Activated naive CD8-positive, alpha-beta T cell treated with anti-CD3 and anti-CD28 coated beads, Interleukin-2, amount 10 ng/mL, durations not matched to agents 7 days and 5 days (primary cell): ENCODE data around the gene KIF5B. TPM values are rescaled to one million over a fixed set of nuclear protein-coding genes. Genes with fewer than 3 reads are reported as not detected.
"Not testable (repeated sequence)": the region's sequence is repeated elsewhere in the genome, so short reads cannot be mapped to it uniquely, and the experiment has no call there.

Experiments used
- ATAC-seq: fragments of 150-1000 bp; cut with Tn5 transposase; one replicate; pipeline ENCODE4 v1.10.0; 2021; ENCODE audit warnings: low read depth, moderate library complexity
- POLR2A ChIA-PET: fragments of 350-600 bp; sonication (Branson Sonifier 250); formaldehyde crosslinking; loops from one replicate; lab custom pipeline; 2021; ENCODE audit warnings: antibody characterized with exemption; lab: Charles Lee
- DNase-seq: peaks from one replicate; pipeline ENCODE4 v3.0.0; 2021
- H3K27ac Mint-ChIP-seq: one replicate; pipeline ENCODE4 v1.8.0; 2022; ENCODE audit warnings: mild to moderate bottlenecking, mixed read lengths
- H3K27me3 Mint-ChIP-seq: one replicate; pipeline ENCODE4 v1.8.0; 2022; ENCODE audit warnings: mild to moderate bottlenecking, moderate library complexity, mixed read lengths
- H3K36me3 Mint-ChIP-seq: one replicate; pipeline ENCODE4 v1.8.0; 2021; ENCODE audit warnings: mild to moderate bottlenecking, mixed read lengths
- H3K4me1 Mint-ChIP-seq: one replicate; pipeline ENCODE4 v1.8.0; 2021; ENCODE audit warnings: mixed read lengths
- H3K4me3 Mint-ChIP-seq: one replicate; pipeline ENCODE4 v1.8.0; 2022; ENCODE audit warnings: mild to moderate bottlenecking, moderate library complexity, mixed read lengths
- H3K9me3 Mint-ChIP-seq: one replicate; pipeline ENCODE4 v1.8.0; 2021; ENCODE audit warnings: mixed read lengths
- total RNA-seq, 2 experiments: library from RNA; stranded (reverse); gene quantifications; one replicate each; pipeline ENCODE4 v1.2.3, GENCODE V29; 2021

Gene KIF5B
- 10 to 100 TPM; 58.2 to 59.4 TPM for total RNA-seq

DNA sequence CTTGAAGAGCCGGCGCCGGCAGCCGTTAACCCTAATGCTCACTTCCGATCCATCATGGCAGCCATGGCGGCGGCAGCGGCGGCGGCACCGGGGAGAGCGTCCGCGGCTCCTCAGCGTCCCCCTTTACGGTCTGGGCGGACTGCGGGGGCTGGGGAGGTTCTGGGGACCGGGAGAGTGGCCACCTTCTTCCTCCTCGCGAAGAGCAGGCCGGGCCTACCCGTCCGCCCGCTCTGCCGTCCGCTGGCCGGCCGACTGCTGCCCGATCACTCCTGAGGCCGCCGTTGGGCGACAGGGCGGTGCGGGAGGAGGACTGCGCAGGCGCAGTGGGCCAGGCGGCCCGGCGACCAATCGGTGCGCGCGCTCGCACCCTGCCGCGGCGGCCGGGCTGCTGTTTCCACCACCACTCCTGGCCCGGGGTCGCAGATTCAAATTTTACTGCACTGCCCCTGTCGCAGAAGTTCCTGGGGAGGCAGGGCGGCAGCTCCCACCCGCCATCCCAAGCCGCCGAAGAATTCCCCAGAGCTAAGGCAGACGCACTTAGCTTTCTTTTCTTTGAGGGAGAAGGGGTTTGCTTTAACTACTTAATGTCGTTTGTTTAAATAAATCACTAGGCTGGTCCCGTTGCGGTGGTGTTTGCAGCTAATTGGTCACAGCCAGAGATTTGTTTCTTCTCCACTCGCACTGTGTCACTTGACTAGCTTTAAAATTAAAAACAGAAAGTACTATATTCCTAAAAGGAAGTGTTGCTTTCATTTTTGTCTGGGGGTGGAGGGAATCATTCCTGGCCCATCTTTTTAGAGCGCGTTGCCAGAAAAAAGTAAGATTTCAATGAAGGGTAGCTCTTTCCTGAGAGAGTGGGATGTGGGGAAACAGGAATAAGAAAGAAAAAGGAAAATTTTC is at the start of gene KIF5B:
Gene KIF5B (minus strand): TSS at position 290 of the 900 bp plus-strand sequence. CDS start 452 bp downstream, outside the sequence.
- Mint-ChIP-seq H3K27ac (peak within 1 kb of the TSS; percentile 95), H3K4me1 (peaks cover 27% of the 10 kb centered on the region), H3K27me3 (peaks cover 2% of the 10 kb centered on the region), H3K36me3 (peaks cover 12% of the 10 kb centered on the region), H3K4me3 (peak within 1 kb of the TSS; percentile 92), H3K9me3 (no peaks in the 10 kb centered on the region)
- ATAC-seq (peak; percentile 90), DNase-seq (peak; percentile 95)
- POLR2A ChIA-PET: no interaction called here

DNA sequence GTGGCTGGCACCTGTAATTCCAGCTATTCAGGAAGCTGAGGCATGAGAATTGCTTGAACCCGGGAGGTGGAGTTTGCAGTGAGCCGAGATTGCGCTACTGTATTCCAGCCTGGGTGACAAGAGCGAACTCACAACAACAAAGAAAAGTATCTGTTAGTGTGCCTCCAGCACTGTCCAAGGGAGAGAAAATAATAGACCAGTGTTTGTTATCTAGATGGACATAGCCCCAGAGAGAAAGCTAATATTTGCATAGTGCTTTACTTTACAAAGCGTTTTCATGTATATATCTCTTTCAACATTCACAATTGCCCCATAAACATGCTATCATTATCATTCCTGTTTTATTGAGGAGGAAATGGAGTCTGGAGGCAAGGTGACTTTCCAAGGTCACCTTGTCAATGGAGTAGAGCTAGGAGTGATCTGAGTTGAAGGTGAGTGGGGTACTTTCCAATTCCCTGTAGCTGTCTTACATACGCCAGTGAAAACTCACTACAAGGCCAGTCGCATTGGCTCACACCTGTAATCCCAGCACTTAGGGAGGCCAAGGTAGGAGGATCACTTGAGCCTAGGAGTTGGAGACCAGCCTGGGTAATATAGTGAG is 49.7 kb upstream of the KIF5B start:
- DNase-seq (no peak), ATAC-seq (no peak)
- Mint-ChIP-seq H3K27me3 (peaks cover 6% of the 10 kb centered on the region), H3K9me3 (peaks cover 1% of the 10 kb centered on the region), H3K36me3 (no peaks in the 10 kb centered on the region), H3K27ac (no peak overlapping the region), H3K4me1 (no peaks in the 10 kb centered on the region), H3K4me3 (no peak overlapping the region)
- POLR2A ChIA-PET: no interaction called here

DNA sequence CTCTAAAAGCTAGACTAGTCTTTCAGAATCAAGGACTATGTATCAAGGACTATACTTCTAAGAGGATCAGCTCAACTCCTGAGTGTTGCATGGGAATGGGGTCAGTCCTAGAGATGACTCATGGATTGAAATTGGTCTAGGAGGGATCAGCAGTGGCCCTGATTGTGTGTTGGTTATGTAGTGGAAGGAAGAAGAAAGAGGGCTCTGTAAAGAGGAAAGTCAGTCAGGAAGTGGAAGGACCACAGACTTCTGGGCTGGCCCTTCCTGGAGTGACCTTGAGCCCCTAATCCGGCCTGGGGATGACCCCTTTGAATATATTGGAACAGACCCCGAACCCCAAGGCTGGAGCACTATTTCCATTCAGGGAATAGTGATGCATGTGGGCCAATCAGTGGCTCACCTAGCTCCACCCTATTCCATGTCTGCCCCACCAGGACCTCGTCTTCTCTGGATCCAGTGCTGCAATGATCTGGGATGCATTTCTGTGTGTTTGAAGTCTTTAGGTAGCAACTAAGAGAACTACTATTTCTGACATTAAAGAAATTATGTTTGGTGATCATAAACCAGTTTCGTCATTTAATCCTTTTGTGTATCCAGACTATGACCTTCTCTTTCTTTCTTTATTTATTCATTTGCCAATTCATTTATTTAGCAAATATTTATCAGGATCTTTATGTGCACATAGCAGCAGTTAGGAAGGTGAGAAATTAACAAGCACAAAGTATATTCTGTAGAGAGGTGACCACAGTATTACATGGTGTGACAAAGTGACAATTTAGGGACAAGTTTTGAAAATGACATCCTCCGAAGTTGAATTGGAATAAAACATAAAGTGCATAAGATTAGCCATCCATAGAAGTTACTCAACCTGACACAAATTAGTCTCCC is 48.6 kb upstream of the KIF5B start:
- Mint-ChIP-seq H3K4me1 (peaks cover 1% of the 10 kb centered on the region), H3K4me3 (no peak overlapping the region), H3K9me3 (peaks cover 1% of the 10 kb centered on the region), H3K27ac (no peak overlapping the region), H3K36me3 (no peaks in the 10 kb centered on the region), H3K27me3 (peaks cover 6% of the 10 kb centered on the region)
- POLR2A ChIA-PET: no interaction called here
- DNase-seq: no peak
- ATAC-seq: no peak

DNA sequence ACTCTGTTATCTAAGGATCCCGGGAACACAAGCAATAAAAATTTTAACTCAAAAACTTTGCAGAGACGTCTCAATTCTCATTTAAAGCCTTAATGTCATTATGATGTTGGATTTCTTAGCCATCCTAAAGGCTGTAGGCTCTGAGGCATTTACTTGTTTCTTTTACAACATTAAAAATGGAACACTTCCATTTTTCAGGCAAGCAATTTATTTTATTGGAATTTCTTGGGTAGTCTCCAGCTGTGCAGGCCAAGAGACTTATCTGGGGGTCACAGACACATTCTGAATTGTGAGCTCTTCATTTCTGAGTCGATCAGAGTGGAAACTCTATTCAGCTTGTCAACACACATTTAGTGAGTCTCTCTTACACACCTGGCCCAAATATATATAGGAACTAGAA is 48.0 kb upstream of the KIF5B start:
- H3K4me3 Mint-ChIP-seq: no peak overlapping the region
- peaks cover 9% of the 10 kb centered on the region for H3K27me3 Mint-ChIP-seq

DNA sequence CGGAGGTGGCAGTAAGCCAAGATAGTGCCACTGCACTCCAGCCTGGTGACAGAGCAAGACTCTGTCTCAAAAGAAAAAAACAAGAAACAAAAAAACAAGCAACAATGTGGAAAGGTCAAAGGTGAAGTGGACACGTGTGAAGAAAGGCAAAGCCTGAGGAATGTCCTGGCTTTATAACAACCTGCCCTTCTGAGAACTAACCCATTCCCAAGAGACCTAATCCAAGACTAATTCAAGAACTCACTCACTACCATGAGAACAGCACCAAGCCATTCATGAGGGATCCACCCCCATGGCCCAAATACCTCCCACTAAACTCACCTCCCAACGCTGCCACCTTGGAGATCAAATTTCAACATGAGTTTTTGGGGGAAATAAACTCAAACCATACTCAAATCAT is 47.5 kb upstream of the KIF5B start:
- no peak for ATAC-seq
- Mint-ChIP-seq H3K9me3 (peaks cover 10% of the 10 kb centered on the region), H3K27me3 (peaks cover 9% of the 10 kb centered on the region), H3K4me3 (no peak overlapping the region), H3K36me3 (peaks cover 2% of the 10 kb centered on the region), H3K4me1 (peaks cover 1% of the 10 kb centered on the region), H3K27ac (no peak overlapping the region)
- no peak for DNase-seq
- POLR2A ChIA-PET: no interaction called here

More for the DNA sequence above, 48.0 kb upstream of the KIF5B start:
- H3K27ac Mint-ChIP-seq: no peak overlapping the region
- no peak for ATAC-seq
- peaks cover 1% of the 10 kb centered on the region for H3K4me1 Mint-ChIP-seq
- H3K9me3 Mint-ChIP-seq: peaks cover 5% of the 10 kb centered on the region
- H3K36me3 Mint-ChIP-seq: no peaks in the 10 kb centered on the region
- DNase-seq: no peak
- POLR2A ChIA-PET: no interaction called here

DNA sequence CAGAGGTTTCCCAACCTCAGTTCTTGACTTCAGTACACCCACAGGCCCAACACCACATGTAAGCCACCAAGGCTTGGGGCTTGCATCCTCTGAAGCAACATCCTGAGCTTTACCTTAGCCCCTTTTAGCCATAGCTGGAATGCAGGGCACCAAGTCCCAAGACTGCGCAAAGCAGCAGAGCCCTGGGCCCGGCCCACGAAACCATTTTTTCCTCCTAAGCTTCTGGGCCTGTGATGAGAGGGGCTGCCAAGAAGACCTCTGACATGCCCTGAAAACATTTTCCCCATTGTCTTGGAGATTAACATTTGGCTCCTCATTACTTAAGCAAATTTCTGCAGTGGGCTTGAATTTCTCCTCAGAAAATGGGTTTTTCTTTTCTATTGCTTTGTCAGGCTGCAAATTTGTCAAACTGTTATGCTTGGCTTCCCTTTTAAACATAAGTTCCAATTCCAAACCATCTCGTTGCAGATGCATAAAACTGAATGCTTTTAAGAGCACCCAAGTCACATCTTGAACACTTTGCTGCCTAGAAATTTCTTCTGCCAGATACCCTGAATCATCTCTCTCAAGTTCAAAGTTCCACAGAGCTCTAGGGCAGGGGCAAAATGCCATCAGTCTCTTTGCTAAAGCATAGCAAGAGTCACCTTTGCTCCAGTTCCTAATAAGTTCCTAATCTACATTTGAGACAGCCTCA is 42.5 kb upstream of the KIF5B start:
- H3K27ac Mint-ChIP-seq, H3K36me3 Mint-ChIP-seq, ATAC-seq, H3K27me3 Mint-ChIP-seq, POLR2A ChIA-PET, H3K9me3 Mint-ChIP-seq, DNase-seq, H3K4me3 Mint-ChIP-seq, H3K4me1 Mint-ChIP-seq: not testable (repeated sequence)

DNA sequence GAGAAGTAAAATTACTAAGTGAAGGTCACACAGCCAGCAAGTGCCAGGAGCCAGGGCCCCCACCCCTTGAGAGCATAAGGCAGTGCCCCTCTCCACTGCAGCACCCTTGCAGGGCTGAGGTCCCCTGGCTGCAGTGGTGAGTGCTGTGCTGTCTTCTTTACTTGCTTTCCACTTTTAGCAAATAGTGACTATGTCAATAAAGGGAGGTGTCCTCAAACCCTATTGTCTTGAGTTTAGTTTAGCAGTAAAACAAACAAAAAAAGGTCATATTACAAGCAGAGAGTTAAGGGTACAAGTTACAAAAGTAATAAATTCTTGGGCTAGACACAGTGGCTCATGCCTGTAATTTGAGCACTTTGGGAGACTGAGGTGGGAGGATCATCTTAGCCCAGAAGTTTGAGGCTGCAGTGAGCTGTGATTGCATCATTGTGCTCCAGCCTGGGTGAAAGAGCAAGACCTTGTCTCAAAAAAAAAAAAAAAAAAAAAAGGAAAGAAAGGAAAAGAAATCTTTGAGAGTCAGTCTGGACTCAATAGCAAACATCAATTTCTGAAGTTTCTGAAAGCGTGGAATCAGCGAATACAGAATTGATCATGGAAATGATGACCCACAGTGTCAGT is 39.0 kb upstream of the KIF5B start:
- Mint-ChIP-seq H3K4me1 (no peaks in the 10 kb centered on the region), H3K4me3 (no peak overlapping the region), H3K9me3 (peaks cover 9% of the 10 kb centered on the region), H3K27ac (no peak overlapping the region), H3K36me3 (peaks cover 2% of the 10 kb centered on the region), H3K27me3 (peaks cover 4% of the 10 kb centered on the region)
- POLR2A ChIA-PET: no interaction called here
- DNase-seq: no peak
- ATAC-seq: no peak

DNA sequence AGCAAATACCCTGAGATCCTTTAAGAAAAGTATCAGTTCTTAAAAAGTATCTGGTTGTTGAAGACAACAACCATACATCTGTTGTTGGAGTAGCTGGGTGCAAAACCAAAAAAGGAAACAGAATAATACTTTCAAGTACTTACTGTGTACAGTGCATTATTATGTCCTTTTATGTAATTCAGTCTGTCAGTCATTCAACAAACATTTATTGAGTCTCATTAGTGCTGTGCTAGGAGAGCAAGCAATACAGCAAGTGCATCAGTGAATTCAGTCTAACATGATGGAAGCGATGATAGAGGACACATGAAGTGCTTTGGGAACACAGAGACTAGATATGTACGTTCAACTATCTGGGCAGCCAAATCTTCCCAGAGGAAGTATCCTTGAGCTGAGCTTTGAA is 37.4 kb upstream of the KIF5B start:
- H3K4me3 Mint-ChIP-seq: no peak overlapping the region
- no peaks in the 10 kb centered on the region for H3K4me1 Mint-ChIP-seq
- no peak overlapping the region for H3K27ac Mint-ChIP-seq
- no peak for DNase-seq
- no peak for ATAC-seq
- no peaks in the 10 kb centered on the region for H3K36me3 Mint-ChIP-seq
- peaks cover 7% of the 10 kb centered on the region for H3K27me3 Mint-ChIP-seq
- POLR2A ChIA-PET: no interaction called here
- no peaks in the 10 kb centered on the region for H3K9me3 Mint-ChIP-seq

DNA sequence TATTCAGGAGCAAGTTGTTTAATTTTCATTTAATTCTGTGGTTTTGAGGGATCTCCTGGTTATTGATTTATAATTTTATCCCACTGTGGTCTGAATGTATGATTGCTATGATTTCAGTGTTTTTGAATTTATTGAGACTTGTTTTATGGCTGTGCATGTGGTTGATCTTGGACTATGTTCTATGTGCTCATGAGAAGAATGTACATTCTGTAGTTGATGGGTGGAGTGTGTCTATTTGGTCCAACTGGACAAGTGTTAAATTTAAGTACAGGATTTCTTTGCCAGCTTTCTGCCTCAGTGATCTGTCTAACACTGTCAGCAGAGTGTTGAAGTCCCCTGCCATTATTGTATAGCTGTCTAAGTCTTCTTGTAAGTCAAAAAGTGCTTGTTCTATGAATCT is 34.8 kb upstream of the KIF5B start:
- POLR2A ChIA-PET: no interaction called here

DNA sequence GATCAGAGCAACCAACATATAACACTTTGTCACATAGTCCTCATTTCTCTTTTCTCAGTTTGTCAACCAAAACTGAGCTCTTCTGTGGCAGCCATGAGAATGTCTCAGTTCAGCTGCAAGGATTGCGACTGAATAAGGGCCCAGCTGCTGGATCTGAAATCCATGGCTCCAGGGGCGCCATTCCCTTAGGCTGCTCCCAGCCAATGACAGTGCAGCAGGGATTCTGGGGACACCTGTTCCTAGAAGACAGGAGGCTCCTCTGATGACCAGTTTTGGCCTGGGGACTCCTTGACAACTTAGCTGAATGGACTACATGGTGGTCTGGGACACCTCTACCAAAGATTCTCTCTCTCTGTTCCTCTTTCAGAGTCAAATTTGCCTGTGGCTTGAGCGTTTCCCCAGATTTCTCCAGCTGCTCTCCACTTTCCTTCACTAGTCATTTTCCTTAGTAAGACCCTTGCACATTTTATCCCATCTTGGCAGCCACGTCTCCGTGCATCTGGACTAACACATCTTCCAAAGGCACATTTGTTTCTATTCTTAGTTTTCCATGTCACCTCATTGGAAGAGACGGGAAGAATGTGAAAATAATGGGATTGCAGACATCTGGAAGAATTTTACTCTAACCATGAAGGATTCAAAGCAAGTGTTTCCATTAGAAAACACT is 28.1 kb upstream of the KIF5B start:
- POLR2A ChIA-PET: no interaction called here
- DNase-seq (no peak), ATAC-seq (no peak)
- Mint-ChIP-seq H3K4me3 (no peak overlapping the region), H3K27ac (no peak overlapping the region), H3K27me3 (peaks cover 12% of the 10 kb centered on the region), H3K36me3 (no peaks in the 10 kb centered on the region), H3K9me3 (no peaks in the 10 kb centered on the region), H3K4me1 (no peaks in the 10 kb centered on the region)

More for the DNA sequence above, 34.8 kb upstream of the KIF5B start:
- Mint-ChIP-seq H3K36me3 (no peaks in the 10 kb centered on the region), H3K9me3 (no peaks in the 10 kb centered on the region), H3K27me3 (peaks cover 10% of the 10 kb centered on the region), H3K4me1 (no peaks in the 10 kb centered on the region), H3K27ac (no peak overlapping the region), H3K4me3 (no peak overlapping the region)
- ATAC-seq: no peak
- no peak for DNase-seq

DNA sequence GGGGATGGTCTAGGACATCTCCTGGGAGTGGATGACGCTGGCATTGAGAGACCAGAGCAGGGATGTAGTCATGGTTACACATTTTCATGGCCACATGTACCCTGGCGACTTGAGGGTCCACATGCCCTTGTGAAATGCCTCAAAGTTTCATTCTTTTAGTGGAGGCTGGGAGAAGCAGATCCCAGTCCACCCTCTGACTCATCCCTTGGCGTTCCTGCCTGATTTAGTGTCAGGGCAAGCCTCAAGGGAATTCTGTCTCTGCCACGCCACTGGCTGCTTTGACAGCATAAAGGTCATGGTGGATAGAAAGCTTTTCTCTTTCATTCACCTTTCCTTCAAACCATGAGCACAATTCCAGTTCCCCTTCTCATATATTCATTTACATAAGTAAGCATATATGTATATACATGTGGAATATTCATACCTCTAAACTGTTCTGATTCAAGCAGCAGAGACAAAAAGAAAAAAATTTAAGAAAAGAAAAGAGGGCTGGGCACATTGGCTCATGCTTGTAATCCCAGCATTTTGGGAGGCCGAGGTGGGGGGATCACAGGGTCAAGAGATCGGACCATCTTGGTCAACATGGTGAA is 21.8 kb upstream of the KIF5B start:
- DNase-seq: no peak
- no peak for ATAC-seq
- POLR2A ChIA-PET: no interaction called here
- H3K4me3 Mint-ChIP-seq: no peak overlapping the region
- no peaks in the 10 kb centered on the region for H3K36me3 Mint-ChIP-seq
- H3K27me3 Mint-ChIP-seq: peaks cover 10% of the 10 kb centered on the region
- H3K4me1 Mint-ChIP-seq: no peaks in the 10 kb centered on the region
- H3K27ac Mint-ChIP-seq: no peak overlapping the region
- H3K9me3 Mint-ChIP-seq: no peaks in the 10 kb centered on the region

DNA sequence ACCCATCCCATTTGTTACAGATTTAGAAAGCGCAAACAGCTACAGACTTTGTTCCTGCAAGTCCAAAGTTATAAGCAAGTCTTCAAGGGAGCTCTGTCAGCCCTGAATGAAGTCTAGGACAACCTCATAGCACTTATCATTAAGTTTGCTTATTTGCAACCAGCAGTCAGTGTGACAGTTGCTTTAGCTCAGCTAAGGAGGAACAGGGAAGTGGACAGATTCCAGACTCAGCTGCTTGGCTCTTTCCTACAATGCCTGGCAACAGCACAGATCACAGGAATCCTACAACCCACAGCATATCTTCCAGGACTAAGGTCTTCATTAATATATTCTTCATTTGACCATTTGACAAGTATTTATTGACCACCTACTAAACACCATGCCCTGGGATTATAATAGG is 17.4 kb upstream of the KIF5B start:
- no peak overlapping the region for H3K4me3 Mint-ChIP-seq
- POLR2A ChIA-PET: no interaction called here
- no peaks in the 10 kb centered on the region for H3K9me3 Mint-ChIP-seq
- ATAC-seq (no peak), DNase-seq (no peak)
- H3K27me3 Mint-ChIP-seq: peaks cover 9% of the 10 kb centered on the region
- H3K4me1 Mint-ChIP-seq: no peaks in the 10 kb centered on the region
- no peak overlapping the region for H3K27ac Mint-ChIP-seq
- no peaks in the 10 kb centered on the region for H3K36me3 Mint-ChIP-seq
